ENCODE measurements around the gene LRRK2.

DNA sequence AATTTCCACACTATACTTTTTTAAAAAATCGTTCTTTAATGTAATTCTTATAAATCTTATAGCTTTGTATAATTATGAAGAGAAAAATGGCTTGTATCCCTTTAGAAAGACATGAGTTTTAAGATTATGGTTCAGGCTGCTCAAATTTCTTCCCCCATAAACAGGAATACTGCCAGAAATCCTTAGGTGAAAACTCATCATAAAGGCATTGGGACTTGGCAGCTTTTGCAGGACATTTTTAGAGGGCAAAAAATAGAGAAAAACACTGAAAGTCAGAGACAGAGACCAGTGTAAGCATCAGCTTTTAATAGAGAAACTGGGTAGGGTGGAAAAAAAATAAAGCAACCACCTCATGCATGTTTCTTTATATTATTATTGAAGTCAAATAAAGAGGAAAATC is 29.1 kb downstream of the LRRK2 start:
- no peak for TF ChIP-seq POLR2AphosphoS5 (IDR thresholded peaks at IDR 0.05)
- no peak for TF ChIP-seq POLR2A (IDR thresholded peaks at IDR 0.05)
